GM10847 (cell line): Measurements from ENCODE around the gene SLC6A5.

Experiments
- POLR2A ChIP-seq: IDR thresholded peaks from 2 replicates; pipeline ENCODE4 v1.6.1; 2011; ENCODE audit not compliant: insufficient read length; ENCODE audit errors: extremely low read depth

The SLC6A5 gene

DNA sequence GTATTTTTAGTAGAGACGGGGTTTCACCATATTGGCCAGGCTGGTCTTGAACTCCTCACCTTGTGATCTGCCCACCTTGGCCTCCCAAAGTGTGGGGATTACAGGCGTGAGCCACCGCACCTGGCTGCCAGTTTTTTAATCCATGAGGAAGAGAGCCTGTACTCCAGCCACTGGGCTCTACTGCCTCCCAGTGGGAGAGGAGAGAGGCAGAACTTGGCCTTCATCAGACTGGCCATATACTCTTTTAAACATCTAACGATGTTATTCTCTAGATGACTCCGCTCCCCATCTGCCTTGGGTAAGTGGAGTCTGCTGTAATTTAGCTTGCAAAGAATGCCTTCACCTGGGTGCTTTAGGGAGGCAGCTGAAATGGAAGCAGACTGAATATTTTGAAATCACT, 34.6 kb downstream of the SLC6A5 start:
- no peak for TF ChIP-seq POLR2A

DNA sequence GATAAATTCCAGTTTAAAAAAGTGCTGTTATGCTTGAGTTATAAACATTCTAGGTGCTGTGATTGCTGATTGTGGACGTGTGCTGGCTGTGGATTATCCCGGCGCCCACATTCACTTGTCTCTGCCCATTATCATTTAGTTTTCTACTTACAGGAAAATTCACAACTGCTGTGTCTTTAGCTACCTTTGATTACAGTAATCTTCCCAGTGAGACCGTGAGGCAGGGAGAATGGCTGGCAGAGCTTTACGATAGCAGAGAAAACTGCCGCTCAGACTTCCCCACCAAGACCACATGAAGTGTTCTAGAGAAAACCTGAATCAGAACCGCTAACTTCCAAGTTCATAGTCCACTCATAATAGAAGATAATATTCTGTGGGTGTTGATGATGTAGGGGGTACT, 35.4 kb downstream of the SLC6A5 start:
- no peak for TF ChIP-seq POLR2A

DNA sequence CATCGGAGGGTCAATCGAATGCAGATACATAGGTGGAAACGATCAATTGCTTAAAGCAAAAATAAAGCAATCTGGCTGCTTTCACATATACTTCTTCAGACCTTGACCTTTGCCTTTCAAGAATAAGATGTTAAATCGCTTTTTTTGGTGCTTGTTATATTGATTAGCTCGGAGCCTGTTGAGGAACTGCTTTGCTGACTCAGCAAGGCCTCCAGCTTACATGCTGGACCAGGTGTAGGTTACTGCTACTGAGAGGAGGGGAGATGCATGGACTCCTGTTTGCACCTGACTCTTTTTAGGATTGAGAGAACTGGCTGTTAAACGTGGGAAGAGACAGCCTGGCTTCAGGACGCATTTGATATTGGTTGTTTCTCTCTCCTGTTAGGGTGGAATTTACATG, 38.7 kb downstream of the SLC6A5 start:
- TF ChIP-seq POLR2A = no peak

DNA sequence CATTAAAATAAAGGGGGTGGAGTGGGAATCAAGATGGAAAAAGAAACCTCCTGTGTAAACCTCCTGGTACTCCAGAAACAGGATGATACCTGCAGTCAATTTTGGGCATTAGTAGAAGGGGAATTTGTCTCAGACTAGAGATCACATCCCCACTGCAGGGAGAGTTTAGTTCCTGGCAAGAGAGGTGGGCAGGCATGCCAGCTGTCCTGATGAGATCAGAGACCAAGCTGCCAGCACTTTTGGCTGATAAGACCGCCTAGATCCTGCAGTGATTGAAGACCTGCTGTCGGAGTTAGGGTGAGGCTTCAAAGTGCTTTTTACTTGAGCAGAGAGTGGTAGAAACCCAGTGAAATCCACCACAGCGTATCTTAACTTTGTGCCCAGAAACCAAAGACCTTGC, 40.3 kb downstream of the SLC6A5 start:
- no peak for TF ChIP-seq POLR2A

DNA sequence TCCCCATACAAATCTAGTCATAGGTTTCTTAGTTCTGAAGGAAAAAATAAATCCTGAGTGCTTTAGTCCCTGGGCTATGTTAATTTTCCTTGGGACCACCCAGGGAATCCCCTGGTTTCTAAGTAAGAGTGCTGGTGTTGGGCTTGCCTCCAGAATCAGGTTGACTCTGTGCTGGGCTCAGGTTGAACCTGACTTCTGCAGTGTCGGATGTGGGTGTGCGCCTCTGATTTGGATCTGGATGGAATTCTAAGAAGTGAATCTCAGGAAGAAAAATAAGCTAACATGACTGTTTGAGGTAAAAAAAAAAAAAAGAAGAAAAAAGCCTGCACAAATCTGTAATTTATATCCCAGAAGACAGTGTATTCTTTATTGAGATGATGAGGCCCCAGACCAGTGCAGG, 41.0 kb downstream of the SLC6A5 start:
- no peak for TF ChIP-seq POLR2A

DNA sequence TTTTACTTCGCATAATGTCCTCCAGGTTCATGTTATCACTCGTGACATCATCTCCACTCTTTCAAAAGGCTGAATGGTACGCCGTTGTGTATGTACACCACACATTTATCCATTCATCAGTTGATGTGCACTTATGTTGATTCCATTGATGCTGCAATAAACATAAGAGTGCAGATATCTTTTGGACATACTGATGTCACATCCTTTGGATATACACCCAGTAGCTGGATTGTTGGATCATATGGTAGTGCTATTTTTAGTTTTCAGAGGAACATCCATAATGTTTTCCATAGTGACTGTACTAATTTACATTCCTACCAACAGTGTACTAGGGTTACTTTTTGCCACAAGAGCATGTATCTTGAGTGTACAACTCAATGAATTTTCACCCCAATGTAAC, 45.0 kb downstream of the SLC6A5 start:
- TF ChIP-seq POLR2A = no peak

DNA sequence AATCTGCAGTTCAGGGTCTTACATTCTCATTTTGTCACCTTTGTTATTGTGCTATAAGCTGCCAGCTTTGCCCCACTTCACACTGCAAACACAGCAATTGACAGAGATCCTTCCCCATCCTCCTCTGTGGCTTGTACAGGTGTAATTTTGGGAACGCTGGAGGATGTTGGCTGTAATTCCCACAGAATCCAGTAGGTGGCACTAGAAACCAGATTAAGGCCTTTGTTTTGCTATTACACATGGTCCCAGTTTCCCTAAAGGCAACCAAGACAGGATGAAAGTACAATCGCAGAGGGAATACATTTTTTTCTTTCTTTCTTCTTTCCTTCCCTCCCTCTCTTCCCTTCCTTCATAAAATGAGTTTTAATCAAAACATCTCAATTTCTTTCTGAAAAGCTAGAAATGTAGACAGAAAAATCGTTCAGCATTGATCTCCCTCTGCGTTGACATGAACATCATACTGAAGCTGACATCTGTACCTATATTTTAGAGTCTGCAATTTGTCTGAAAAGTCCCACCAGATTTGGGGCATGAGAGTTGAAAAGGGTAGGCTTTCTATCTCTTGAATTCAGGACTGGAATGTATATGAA, 48.7 kb downstream of the SLC6A5 start:
- TF ChIP-seq POLR2A = no peak

DNA sequence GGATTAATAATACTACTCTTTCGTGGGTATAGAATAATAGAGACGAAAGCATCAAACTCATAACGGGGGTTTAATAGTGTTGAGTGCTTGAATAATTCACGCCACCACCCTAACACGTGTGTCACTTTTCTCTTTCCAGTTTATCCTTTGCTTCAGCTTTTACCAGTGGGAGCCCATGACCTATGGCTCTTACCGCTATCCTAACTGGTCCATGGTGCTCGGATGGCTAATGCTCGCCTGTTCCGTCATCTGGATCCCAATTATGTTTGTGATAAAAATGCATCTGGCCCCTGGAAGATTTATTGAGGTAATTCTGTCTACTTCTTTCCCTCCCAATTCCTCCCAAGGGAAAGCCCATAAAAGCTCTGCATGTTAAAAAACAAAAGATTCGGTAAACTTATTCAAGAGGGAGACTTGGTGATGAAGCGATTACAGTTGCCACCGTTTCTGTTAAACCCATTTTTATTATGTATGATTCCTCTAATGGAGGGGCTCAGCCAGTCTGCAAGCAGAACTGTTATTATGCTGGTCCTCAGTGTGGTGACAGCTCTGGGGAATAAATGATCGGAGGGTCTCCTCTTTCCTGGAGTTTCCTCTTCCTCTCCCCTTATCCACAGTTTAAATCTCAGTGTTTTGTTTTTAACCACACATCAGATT, 52.9 kb downstream of the SLC6A5 start:
- TF ChIP-seq POLR2A = no peak

DNA sequence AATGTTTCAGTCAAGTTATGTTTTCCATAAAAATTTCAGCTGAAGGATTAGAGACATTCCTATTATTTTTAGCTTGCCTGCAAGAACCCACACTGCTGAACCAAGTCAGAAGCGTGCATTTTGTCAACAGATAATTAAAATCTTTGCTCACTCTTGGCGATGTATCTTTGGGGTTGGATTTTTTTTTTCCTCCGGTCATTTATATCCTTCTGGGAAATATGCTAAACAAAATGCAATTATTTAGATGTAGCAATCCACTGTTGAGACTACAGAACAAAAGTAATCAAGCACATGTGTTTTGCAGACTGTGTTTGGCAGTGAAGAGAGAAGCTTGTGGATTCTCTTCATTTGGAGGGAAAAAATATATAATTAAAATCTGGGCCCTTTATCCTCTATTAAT, 54.6 kb downstream of the SLC6A5 start:
- no peak for TF ChIP-seq POLR2A

DNA sequence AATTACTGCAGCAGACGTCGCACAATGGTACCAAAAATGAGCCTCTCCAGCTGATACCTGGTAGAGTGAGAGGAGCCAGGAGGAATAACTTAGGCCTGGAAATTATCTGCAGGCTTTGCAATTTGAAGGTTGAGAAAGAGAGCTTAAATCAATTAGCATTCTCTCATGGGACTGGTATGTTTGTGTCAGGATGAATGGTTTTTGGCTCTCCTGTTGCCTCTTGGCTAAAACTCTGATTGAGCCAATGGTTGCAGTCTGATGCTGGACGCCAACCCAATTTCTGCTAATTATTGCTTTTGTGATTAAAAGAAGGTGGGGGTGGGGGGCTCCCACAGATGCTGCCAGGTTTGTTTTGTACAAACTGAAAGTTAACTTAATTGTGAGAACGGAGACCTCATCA, 57.5 kb downstream of the SLC6A5 start:
- TF ChIP-seq POLR2A = no peak

DNA sequence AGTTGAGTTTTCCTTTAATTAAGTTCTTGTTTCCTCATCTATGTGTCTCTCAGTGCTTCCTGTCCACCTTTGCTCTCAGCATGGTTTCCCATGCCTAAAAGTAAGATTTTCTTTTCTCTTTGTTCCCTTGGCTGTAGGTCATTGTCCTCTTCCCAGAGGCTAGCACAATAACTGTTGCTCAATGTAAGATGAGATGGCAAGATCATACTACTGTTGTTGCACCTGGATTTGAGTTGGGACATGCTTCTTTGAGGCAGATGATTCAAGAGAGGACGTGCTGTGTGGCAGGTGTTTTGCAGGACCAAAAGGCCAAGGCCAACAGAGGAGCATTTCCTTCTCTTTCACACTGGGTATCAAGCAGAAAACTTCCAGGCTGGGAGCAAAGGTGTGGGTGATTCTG, 58.7 kb downstream of the SLC6A5 start:
- no peak for TF ChIP-seq POLR2A

DNA sequence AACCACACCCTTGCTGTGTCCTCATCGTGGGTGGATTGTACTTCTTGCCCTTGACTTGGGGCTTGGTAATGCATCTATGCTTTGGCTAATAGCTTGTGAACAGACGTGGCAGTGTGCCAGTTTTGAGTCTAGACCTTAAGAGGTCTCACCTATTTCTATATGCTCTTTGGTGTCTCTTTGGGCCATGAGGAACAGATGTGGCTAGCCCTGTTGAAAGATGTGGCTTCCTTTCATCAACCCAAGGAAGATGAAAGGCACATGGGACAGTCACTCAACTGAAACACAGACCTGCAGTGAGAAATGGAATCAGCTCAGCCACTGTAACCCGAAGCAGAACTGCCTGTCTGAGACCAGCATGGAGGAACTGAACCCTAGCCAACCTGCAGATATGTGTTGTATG, 62.0 kb downstream of the SLC6A5 start:
- TF ChIP-seq POLR2A = no peak

DNA sequence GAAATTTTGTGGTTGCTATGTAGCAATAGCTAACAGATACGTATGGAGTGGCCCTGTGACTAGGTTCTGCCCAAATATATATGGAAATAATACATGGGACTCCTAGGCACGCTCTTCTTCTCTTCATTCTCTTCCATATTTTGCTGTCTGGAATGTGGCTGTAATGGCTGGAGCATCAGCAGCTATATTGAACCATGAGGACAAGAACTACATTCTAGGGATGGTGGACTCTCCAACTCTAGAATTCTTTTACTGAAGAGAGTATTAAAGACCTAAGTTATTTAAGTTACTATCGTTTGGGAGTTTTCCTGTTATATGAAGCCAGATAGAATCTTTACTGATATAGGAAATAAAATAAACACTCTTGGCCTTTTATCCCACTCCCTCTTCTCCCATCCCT, 62.4 kb downstream of the SLC6A5 start:
- no peak for TF ChIP-seq POLR2A

DNA sequence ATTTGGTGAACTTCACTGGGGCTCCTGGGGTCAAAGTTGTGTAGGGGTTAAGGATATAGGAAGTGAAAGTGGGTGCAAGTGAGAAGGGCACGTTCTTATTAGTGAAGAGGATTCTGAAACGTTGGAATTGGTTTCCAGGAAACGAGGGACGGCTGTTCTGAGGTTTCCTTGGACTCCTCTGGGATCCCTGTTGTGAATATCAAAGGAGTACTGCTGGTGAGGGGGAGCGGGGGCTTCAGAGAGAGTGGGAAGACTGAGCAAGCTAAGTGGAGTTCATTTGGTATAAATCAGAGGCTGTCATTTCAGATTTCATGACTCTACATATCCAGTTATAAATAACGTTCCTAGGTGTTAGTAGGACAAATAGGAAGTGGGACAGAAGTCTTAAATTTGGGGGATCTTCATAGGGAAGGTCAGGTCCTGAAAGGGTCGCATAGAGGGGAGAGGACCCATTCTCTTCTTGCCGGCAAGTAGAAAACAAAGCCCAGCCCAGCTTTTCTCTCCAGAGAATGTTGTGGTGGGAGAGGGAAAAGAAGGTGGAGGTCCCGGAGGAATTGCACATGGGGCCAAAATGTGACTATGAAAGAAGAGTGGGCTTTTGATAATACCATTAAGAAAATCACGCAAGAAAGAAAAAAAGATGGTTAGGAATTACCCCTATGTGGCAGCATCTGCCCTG, 68.9 kb downstream of the SLC6A5 start:
- no peak for TF ChIP-seq POLR2A

DNA sequence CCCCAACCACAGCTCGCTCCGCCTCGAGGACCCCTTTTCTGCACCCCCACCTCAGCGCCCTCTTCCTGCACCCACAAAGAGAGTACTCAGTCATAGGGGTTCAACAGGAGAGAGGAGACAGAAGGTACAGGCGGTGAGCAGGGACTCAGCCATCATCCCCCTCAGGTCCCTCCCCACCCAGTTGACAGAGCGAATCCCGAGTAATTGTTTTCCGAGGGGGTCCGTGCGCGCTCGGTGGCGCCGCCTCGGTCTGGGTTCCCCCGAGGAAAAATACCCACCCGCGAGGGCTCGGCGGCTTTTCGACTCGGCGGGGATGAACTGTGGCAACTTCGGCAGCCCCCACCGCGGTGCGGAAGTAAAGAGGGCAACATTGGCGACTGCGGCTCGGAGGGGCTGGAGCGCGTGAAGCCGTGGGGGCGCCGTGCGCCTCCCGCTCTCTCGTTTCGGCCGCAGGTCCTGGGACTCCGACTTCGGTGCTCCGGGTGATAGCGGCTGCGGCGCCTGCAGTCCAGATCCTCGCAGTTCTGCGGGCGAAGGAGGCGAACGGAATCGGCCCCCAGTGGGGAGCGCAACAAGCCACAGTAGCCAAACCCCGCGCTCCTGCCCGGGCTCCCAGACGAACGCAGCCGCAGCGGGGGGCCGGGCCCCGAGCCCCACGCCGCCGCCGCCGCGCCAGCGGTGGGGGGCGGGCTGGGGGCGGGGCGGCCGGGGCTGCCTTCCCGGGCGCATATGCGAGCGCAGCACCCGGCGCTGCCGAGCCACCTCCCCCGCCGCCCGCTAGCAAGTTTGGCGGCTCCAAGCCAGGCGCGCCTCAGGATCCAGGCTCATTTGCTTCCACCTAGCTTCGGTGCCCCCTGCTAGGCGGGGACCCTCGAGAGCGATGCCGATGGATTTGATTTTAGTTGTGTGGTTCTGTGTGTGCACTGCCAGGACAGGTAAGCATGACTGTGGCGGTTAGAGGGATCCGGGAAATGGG, 69.7 kb downstream of the SLC6A5 start, which contains the start of gene NELL1:
Gene NELL1 (plus strand): TSS at position 743 of the 976 bp plus-strand sequence.
- TF ChIP-seq POLR2A = no peak

DNA sequence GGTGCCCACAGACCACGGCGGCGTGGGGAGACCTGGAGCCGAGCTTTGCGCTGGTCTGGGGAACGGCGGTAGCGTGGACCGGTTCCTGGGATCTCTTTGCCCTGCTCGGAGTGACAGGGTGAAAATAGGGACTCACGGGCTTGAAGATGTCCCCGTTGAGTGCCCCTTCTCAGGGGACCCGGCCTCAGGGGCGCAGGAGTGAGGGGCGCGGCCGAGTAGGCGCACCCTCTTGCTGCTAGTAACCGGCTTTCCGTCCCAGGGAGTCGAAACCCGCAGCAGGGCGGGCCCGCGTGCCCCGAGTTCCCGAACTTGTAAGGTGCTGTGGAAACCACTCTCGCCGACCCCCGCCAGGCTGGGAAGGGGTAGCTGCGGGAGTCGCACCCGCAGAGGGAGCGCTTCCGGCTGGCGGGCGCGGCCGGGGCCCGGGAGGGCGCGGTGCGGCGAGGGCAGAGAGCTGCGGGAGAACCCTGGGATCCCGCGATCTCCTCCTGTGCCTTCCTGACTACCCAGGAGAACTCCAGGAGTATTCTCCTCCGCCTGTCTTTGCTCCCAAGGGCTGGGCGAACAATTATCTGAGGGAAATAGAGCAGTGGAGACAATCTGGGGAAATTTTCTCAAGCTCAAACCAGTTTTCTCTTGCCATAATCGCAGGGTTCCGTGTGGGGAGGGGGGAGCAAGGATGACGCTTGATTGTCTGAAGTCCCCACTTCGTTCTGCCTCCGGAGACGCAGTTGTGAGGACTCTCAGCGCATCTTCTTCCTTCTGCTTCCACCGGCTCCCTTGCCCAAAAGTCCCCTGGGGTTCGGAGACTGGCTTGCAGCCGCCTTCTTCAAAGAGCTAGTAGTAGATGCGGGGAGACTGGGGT, 70.6 kb downstream of the SLC6A5 start:
- no peak for TF ChIP-seq POLR2A
